Neural crest cell (in vitro differentiated cells): ENCODE results near the gene MYBPC2. TPM values are rescaled to one million over a fixed set of nuclear protein-coding genes. Genes with fewer than 3 reads are reported as not detected.

ENCODE experiments used
- DNase-seq: peaks from one replicate; pipeline ENCODE4 v3.0.0; 2021; ENCODE audit warnings: low read depth, mixed read lengths, low spot score
- H3K27ac Mint-ChIP-seq: one replicate; pipeline ENCODE4 v1.8.0; 2021; ENCODE audit warnings: mild to moderate bottlenecking, mixed read lengths; ENCODE audit not compliant: unreplicated experiment
- H3K27me3 Mint-ChIP-seq: 2 replicates; pipeline ENCODE4 v1.8.0; 2021; ENCODE audit warnings: low read depth, mild to moderate bottlenecking, mixed read lengths
- H3K36me3 Mint-ChIP-seq: 2 replicates; pipeline ENCODE4 v1.8.0; 2021; ENCODE audit warnings: low read depth, mild to moderate bottlenecking, mixed read lengths
- H3K4me1 Mint-ChIP-seq: 2 replicates; pipeline ENCODE4 v1.8.0; 2021; ENCODE audit warnings: mixed read lengths
- H3K4me3 Mint-ChIP-seq: one replicate; pipeline ENCODE4 v1.8.0; 2021; ENCODE audit warnings: mild to moderate bottlenecking, mixed read lengths
- H3K9me3 Mint-ChIP-seq: 2 replicates; pipeline ENCODE4 v1.8.0; 2021; ENCODE audit warnings: mixed read lengths
- CTCF ChIP-seq: fragments of 200-600 bp; sonication (generic); conservative IDR thresholded peaks from 2 replicates; pipeline ENCODE4 v1.5.0; 2021; ENCODE audit warnings: antibody characterized with exemption, mild to moderate bottlenecking
- total RNA-seq: library from RNA; stranded (reverse); gene quantifications from 2 replicates; pipeline ENCODE4 v1.2.1, GENCODE V29; 2021

Gene MYBPC2
- total RNA-seq, 1 donor from 2014 or later = not detected

DNA sequence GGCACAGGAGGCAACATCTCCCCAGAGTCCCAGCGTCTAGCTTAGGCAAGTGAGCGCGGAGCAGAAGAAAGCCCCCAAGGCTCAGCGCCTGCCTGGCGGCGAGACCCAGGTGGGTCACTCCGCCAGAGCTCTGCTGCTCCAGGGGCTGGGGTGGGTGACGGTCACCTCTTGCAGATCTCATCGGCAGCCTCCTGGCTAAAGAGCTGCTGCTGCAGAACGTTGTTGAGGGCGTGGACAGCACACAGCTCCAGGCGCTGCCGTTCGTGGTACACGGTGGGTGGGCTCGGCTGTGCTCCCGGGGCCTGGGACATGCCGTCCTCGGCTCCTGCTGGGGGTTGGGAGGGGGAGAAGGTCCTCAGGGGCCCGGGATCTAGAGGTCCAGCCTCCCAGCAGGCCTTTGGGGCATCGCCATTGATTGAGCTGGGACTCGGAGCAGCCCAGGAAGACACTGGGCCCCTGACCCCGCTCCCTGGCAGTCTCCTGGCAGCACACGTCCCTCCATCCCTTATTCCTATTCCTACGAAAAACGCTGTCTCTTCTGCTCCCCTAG is 77.5 kb downstream of the MYBPC2 start:
- Mint-ChIP-seq H3K4me3 (peak overlapping the region; percentile 95), H3K4me1 (peaks cover 47% of the 10 kb centered on the region), H3K9me3 (no peaks in the 10 kb centered on the region), H3K27me3 (peaks cover 8% of the 10 kb centered on the region), H3K27ac (peak overlapping the region; percentile 95), H3K36me3 (no peaks in the 10 kb centered on the region)
- DNase-seq = peak; percentile 50
- no peak for TF ChIP-seq CTCF

DNA sequence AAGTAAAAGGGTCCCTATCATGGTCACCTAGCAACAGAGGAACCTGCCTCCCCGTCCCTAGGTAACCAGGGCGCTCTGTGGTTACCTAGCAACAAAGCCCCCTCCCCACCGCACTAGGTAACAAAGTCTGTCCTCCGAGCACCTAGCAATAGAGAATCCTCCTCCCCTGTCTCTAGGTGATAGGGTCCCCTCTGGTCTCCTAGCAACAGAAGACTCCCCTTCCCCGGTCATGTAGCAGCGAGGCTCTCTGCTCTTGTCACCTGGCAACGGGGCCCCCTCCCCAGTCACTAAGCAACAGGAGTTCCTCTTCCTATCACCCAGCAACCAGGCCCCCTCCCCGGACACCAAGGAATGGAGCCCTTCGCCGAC is 78.0 kb downstream of the MYBPC2 start:
- peak overlapping the region; percentile 95 for H3K4me3 Mint-ChIP-seq
- no peak for DNase-seq

GRCh38 chr19:50511069-50511822 is 78.6 kb downstream of the MYBPC2 start, which contains the start of gene JOSD2:
TSS of gene JOSD2 (minus strand) at chr19:50511191. CDS start at chr19:50510431, 760 bp downstream.
- Mint-ChIP-seq H3K4me3 (peak within 1 kb of the TSS; percentile 95), H3K27ac (peak within 1 kb of the TSS; percentile 100)
- DNase-seq = peak; percentile 90

More for the DNA sequence above, 78.0 kb downstream of the MYBPC2 start:
- TF ChIP-seq CTCF = no peak
- Mint-ChIP-seq H3K27ac (peak overlapping the region; percentile 95), H3K36me3 (no peaks in the 10 kb centered on the region), H3K4me1 (peaks cover 47% of the 10 kb centered on the region), H3K27me3 (peaks cover 8% of the 10 kb centered on the region), H3K9me3 (no peaks in the 10 kb centered on the region)

DNA sequence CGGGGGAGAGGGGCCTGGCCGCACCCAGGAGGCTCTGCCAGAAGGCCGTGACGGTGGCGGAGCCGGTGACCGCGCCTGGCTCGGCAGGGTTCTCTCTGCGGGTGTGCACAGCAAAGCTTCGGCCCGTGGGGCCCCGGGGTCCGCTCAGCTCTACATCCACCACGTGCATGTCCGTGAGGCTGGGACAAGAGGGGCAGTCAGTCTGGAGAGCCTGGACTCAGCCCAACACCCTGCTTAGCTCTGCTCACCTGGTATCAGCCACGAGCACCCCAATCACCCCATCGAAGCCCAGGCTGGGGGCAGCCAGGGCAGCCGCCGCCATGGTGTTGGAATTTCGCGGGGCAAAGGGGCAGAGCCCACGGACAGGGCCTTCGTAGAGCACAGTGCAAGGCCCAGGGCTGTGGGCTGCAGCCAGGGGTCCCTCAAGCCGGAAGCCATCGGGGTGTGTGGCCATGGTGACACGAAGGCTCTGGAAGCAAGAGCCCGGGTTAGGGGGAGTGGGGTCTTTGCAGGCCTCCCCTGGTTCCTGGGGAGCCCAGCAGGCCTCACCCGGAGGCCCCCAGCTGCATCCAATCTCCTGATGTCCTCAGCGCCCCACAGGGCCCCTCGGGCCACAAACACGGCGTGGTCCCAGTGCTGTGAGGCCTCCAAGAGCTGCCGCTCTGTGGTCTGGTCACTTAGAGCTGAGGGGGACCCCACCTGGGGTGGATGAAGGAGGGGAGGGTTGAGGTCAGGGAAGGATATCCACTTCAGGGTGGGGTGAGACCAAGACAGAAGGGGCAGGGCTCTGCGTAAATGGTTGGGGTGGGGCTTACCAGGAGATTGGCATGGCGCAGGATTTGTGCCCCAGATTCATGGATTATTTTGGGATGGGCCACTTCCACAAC is 79.7 kb downstream of the MYBPC2 start:
- Mint-ChIP-seq H3K9me3 (no peaks in the 10 kb centered on the region), H3K27ac (no peak overlapping the region)

More at GRCh38 chr19:50511069-50511822, 78.6 kb downstream of the MYBPC2 start, which contains the start of gene JOSD2:
- peaks cover 47% of the 10 kb centered on the region for H3K4me1 Mint-ChIP-seq
- peaks cover 8% of the 10 kb centered on the region for H3K27me3 Mint-ChIP-seq
- no peaks in the 10 kb centered on the region for H3K36me3 Mint-ChIP-seq
- no peak for TF ChIP-seq CTCF
- H3K9me3 Mint-ChIP-seq = no peaks in the 10 kb centered on the region

More for the DNA sequence above, 79.7 kb downstream of the MYBPC2 start:
- no peak for DNase-seq
- Mint-ChIP-seq H3K4me3 (no peak overlapping the region), H3K27me3 (peaks cover 8% of the 10 kb centered on the region), H3K36me3 (no peaks in the 10 kb centered on the region), H3K4me1 (peaks cover 47% of the 10 kb centered on the region)
- TF ChIP-seq CTCF = no peak
